SK-N-DZ (cell line): Measurements from ENCODE around the gene FAM161A.

Source experiments
- DNase-seq: peaks from one replicate; pipeline ENCODE4 v3.0.0-alpha.2; 2015; ENCODE audit warnings: low spot score
- small RNA-seq, 2 experiments: library from RNA; depleted of rRNA; stranded (forward); fragments of <200 nt; gene quantifications; one replicate each; pipeline ENCODE3, GENCODE V24; 2014

Gene FAM161A

GRCh38 chr2:61787941-61788563 lies 65.8 kb downstream of the FAM161A start:
- DNase-seq = no peak

DNA sequence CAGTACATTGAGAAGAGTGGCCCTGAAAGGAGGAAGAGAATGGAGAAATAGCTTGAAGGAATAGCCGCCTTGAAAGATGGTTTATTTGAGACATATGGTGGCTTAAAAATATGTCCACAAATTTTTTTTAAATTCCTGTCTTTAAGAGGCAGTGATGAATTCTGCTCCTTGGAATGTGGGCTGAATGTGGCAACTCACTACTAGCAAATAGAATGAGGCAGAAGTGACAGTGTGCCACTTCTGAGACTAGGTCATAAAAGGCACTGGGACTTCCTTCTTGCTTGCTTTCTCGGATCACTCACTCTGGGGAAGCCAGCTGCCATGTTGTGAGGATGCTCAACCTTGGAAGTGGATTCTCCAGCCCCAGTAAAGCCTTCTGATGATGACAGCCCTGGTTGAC lies 67.0 kb downstream of the FAM161A start:
- no peak for DNase-seq

GRCh38 chr2:61785583-61785982 lies 68.3 kb downstream of the FAM161A start:
- no peak for DNase-seq

DNA sequence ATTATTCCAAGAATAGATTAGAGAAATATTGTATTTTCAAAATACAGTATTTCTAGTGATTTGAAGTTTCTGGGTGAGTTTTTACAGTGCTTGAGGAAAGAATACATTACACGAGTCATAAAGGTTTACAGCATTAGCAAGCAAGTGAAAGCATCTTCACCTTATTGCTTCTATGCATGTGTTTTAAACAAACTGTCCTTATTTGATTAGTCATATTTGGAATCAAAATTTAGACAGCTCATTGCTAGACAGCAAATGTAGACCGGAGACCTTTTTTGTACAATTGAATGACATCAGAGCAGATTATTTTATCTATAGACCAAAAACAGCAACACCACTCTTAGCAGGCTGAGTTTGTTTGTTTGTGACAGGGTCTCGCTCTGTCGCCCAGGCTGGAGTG lies 69.2 kb downstream of the FAM161A start:
- DNase-seq = no peak

DNA sequence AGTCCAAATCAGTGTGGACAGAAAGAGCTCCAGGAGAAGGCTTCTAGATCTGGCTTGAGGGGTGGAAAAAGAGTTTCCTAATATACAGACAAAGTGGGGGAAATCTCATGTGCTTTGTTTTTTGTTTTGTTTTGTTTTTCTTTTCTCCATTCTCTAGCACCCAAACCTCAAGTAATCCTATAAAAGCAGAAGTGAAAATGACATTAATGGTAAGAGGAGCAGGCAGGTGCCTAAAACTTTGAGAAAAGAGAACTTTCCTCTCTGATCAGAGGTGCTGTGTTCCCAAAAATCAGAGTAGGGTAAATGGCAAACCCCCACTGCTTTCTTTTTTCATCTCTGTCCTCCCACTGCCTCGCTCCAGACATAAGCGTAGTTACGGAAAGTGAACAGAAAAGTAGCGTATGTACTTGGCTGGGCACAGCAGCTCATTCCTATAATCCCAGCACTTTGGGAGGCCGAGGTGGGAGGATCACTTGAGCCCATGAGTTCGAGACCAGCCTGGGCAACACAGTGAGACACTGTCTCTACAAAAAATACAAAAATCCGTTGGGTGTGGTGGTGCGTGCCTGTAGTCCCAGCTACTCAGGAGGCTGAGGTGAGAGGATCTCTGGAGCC lies 77.8 kb downstream of the FAM161A start:
- no peak for DNase-seq

Small RNA genes lying within 50 kb of the gene (small RNA-seq; reads per million reads assigned to genes)
- 0 reads per million in 2 experiments for gene RPS24P7
